ENCODE measurements around the gene COPB1. TPM values are rescaled to one million over a fixed set of nuclear protein-coding genes. Genes with fewer than 3 reads are reported as not detected.
A peak's percentile ranks its signal among the peaks of the same experiment; 100 is the strongest.

COPB1 gene
- total RNA-seq, 1 donor from 2014 or later, result 93.9 TPM

GRCh38 chr11:14454861-14455632 is 44.6 kb downstream of the COPB1 start:
- H3K4me3 Mint-ChIP-seq, result no peak overlapping the region
- H3K27me3 Mint-ChIP-seq (ENCODE audit: low read depth), result no peaks in the 10 kb centered on the region
- DNase-seq (ENCODE audit: low read depth, low spot score), result no peak
- no peaks in the 10 kb centered on the region for H3K9me3 Mint-ChIP-seq
- no peak overlapping the region for H3K27ac Mint-ChIP-seq (ENCODE audit: unreplicated experiment)
- TF ChIP-seq, protein P1, sequence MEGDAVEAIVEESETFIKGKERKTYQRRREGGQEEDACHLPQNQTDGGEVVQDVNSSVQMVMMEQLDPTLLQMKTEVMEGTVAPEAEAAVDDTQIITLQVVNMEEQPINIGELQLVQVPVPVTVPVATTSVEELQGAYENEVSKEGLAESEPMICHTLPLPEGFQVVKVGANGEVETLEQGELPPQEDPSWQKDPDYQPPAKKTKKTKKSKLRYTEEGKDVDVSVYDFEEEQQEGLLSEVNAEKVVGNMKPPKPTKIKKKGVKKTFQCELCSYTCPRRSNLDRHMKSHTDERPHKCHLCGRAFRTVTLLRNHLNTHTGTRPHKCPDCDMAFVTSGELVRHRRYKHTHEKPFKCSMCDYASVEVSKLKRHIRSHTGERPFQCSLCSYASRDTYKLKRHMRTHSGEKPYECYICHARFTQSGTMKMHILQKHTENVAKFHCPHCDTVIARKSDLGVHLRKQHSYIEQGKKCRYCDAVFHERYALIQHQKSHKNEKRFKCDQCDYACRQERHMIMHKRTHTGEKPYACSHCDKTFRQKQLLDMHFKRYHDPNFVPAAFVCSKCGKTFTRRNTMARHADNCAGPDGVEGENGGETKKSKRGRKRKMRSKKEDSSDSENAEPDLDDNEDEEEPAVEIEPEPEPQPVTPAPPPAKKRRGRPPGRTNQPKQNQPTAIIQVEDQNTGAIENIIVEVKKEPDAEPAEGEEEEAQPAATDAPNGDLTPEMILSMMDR (conservative IDR thresholded peaks at IDR 0.05), result peak; percentile 77
- peaks cover 10% of the 10 kb centered on the region for H3K36me3 Mint-ChIP-seq (ENCODE audit: low read depth)
- H3K4me1 Mint-ChIP-seq, result no peaks in the 10 kb centered on the region

DNA sequence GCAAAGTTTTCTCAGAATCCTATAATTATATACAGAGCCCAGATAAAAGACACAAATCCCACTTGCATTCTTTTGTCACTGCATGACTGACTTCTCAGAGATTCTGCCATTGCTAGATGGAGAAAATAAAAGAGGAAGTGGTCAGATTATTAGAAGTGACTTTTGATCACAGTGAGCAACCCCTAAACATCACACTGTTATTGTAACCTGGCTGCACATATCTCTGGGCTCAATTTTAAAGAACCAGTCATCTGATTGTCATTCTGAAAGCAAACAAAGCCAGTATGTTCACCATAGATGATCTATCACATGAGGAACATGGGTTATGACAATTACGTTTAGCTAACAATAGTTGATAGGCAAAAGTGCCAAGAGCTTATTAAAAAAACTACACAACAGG is 47.8 kb downstream of the COPB1 start:
- Mint-ChIP-seq H3K27me3 (ENCODE audit: low read depth) (no peaks in the 10 kb centered on the region), H3K36me3 (ENCODE audit: low read depth) (peaks cover 7% of the 10 kb centered on the region), H3K4me3 (no peak overlapping the region), H3K27ac (ENCODE audit: unreplicated experiment) (no peak overlapping the region), H3K4me1 (no peaks in the 10 kb centered on the region), H3K9me3 (no peaks in the 10 kb centered on the region)
- TF ChIP-seq, protein P1 (conservative IDR thresholded peaks at IDR 0.05), result no peak
- DNase-seq (ENCODE audit: low read depth, low spot score), result no peak

GRCh38 chr11:14449302-14449714 is 50.3 kb downstream of the COPB1 start:
- TF ChIP-seq, protein P1 (conservative IDR thresholded peaks at IDR 0.05), result no peak
- no peaks in the 10 kb centered on the region for H3K4me1 Mint-ChIP-seq
- no peak overlapping the region for H3K4me3 Mint-ChIP-seq
- H3K9me3 Mint-ChIP-seq, result no peaks in the 10 kb centered on the region
- no peak overlapping the region for H3K27ac Mint-ChIP-seq (ENCODE audit: unreplicated experiment)
- peaks cover 7% of the 10 kb centered on the region for H3K36me3 Mint-ChIP-seq (ENCODE audit: low read depth)
- H3K27me3 Mint-ChIP-seq (ENCODE audit: low read depth), result no peaks in the 10 kb centered on the region
- no peak for DNase-seq (ENCODE audit: low read depth, low spot score)

GRCh38 chr11:14448240-14448639 is 51.4 kb downstream of the COPB1 start:
- peaks cover 7% of the 10 kb centered on the region for H3K36me3 Mint-ChIP-seq (ENCODE audit: low read depth)

GRCh38 chr11:14446701-14447169 is 52.9 kb downstream of the COPB1 start:
- Mint-ChIP-seq H3K27me3 (ENCODE audit: low read depth) (no peaks in the 10 kb centered on the region), H3K9me3 (no peaks in the 10 kb centered on the region), H3K36me3 (ENCODE audit: low read depth) (peaks cover 5% of the 10 kb centered on the region), H3K4me1 (no peaks in the 10 kb centered on the region), H3K27ac (ENCODE audit: unreplicated experiment) (no peak overlapping the region), H3K4me3 (no peak overlapping the region)
- no peak for DNase-seq (ENCODE audit: low read depth, low spot score)
- TF ChIP-seq, protein P1 (conservative IDR thresholded peaks at IDR 0.05), result no peak

More at GRCh38 chr11:14448240-14448639, 51.4 kb downstream of the COPB1 start:
- H3K27me3 Mint-ChIP-seq (ENCODE audit: low read depth), result no peaks in the 10 kb centered on the region
- no peak for DNase-seq (ENCODE audit: low read depth, low spot score)
- H3K4me1 Mint-ChIP-seq, result no peaks in the 10 kb centered on the region
- no peaks in the 10 kb centered on the region for H3K9me3 Mint-ChIP-seq
- H3K27ac Mint-ChIP-seq (ENCODE audit: unreplicated experiment), result no peak overlapping the region
- H3K4me3 Mint-ChIP-seq, result no peak overlapping the region
- TF ChIP-seq, protein P1 (conservative IDR thresholded peaks at IDR 0.05), result no peak

All from neural crest cell (in vitro differentiated cells).